ENCODE data around the gene FAM32A.
"Not testable (repeated sequence)": the region's sequence is repeated elsewhere in the genome, so short reads cannot be mapped to it uniquely, and the experiment has no call there.

The FAM32A gene

DNA sequence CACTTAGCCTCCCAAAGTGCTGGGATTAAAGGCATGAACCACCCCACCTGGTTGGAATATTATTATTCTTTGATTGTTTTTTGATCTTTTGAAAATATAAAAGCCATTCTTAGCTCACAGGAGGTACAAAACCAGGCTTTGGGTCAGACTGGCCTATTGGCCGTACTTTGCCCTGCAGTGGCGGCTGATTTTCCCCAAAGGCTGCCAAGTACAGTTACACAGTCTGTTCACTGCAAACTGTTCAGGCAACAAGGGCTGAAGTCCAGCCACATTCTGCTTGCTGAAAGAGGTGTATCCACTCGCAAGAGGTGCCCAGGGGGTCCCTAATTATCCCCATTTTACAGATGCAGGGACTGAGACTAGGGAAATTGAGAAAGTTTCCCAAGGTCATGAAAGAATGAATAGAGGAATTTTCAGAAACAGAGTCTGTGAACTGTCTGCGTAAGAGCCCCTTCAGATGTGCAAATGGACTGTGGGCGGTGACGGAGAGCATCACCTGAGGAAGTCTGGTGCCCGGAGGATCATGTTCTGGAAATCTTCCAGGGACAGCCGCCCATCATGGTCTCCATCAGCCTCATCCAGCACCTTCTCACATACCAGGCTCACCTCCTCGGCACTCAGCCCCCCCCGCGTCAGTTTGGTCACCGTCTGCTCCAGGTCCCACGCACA, 20.9 kb upstream of the FAM32A start:
- DNase-seq (ENCODE audit: low read depth): no peak

DNA sequence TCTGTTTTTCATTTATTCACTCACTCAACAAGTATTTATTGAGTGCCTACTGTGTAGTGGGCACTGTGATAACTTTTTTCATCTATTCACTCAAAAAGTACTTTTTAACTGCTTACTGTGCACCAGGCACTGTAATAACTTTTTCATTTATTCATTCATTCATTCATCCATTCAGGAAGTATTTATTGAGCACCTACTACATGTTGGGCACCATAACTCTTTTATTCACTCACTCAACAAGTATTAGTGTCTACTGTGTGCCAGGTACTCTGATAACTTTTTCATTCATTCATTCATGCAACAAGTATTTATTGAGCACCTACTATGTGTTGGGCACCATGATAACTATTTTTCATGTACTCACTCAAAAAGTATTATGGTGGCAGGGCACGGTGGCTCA, 18.8 kb upstream of the FAM32A start:
- no peak for DNase-seq (ENCODE audit: low read depth)

GRCh38 chr19:16167055-16167454, 18.2 kb upstream of the FAM32A start:
- no peak for DNase-seq (ENCODE audit: low read depth)

DNA sequence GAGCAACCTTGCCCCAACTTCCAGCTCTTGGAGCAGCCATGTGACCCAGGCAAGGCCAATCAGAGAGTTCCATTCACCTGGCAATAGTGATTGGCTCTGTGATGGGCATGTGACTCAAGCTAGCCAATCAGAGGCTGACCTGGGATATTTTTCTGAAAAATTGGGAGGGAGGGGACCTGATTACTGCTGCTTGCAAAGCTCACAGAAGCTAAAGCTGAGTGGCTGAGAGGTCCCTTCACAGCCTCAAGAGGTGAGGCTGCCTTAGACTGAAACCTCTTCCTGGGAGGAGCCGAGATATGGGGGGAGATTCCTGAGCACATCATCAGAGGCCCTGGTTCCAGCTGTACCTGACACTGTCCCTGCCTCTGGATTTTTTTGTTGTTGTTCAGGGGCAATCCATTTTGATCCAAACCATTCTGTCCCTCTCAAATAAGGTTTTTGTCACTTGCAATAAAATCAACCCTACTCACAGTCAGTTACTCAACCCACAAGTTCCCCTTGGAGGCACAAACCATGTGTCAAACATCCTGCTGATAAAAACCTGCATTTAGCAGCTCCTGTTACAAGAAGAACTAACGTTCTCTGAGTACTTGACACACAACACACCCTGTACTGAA, 16.6 kb upstream of the FAM32A start:
- DNase-seq (ENCODE audit: low read depth): no peak

DNA sequence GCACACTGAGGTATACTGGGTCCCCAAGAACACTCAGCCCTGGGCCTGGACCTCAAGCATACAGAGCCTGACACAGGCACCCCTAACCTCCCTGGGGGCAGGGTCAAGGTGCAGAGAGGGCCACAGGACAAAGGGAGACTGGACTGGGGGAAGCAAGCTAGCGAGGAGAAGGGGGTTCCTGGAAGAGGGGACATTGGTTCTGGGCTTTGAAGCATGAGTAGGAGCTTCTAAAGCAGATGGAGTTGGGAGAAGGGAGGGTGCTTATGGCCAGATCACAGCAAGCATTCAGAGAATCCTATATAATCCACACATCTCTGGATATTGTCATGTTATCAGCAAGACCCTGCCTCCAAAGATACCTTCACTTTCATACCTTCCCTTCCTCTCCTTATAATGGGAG, 15.1 kb upstream of the FAM32A start:
- no peak for DNase-seq (ENCODE audit: low read depth)

DNA sequence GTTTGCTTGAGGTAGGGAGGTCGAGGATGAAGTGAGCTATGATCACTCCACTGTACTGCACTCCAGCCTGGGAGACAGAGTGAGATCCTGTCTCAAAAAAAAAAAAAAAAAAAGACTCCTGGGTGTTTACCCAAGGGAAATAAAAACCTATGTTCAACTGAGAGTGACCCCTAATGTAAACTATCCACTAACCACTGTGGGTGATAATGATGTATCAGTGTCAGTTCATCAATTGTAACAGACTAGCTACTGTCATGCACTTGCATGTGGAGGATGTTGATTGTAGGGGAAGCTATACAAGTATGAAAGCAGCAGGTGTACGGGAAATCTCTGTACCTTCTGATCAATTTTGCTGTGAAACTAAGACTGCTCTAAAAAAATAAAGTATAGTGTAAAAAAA, 9.3 kb upstream of the FAM32A start:
- no peak for DNase-seq (ENCODE audit: low read depth)

DNA sequence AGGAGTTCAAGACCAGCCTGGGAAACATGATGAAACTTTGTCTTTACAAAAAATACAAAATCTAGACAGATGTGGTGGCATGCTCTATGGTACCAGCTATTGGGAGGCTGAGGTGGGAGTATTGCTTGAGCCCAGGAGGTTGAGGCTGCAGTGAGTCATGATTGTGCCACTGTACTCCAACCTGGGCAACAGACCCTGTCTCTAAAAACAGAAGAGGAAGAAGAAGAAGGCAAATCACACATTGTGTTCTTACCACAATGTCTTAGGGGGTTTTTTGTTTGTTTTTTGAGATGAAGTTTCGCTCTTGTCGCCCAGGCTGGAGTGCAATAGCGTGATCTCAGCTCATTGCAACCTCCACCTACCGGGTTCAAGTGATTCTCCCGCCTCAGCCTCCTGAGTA, 6.3 kb upstream of the FAM32A start:
- not testable (repeated sequence) for DNase-seq (ENCODE audit: low read depth)

- DNase-seq (ENCODE audit: low read depth): no peak
These were observed 4.6 kb upstream of the FAM32A start for GRCh38 chr19:16180611-16181010.

DNA sequence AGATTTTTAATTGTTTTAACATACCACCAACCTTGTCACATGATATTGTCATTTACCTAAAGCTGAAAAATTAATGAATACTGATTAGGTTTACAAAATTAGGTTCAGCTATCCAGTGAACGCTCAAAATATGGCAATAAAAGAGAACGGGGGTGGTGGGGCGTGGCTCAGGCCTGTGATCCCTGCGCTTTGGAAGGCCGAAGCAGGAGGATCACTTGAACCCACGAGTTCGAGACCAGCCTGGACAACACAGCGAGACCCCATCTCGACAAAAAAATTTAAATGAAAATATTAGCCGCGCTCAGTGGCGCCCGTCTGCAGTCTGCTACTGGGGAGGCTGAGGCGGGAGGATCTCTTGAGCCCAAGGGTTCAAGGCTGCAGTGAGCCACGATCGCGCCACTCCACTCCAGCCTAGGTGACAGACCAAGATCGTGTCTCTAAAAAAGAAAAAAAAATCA, 516 bp upstream of the FAM32A start:
- DNase-seq (ENCODE audit: low read depth): no peak

DNA sequence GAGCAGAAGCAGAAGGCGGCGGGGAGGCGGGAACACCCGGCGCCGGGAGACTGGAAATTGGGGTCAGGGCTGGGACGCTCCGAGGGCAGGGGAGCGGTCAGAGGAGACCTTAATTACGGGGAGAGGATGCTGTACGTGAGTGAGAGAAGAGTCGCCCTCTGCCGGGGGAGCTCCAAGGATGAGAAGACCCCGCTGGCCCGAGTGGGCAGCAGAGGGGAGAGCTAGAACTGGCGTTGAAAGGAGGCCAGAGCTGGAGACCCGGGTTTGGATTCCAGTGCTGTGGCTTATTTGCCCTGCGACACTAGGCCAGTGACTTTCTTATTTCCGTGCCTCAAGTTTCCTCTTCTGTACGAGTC, 536 bp downstream of the FAM32A start:
- DNase-seq (ENCODE audit: low read depth): peak; percentile 30

GRCh38 chr19:16188521-16188920, 3.3 kb downstream of the FAM32A start:
- DNase-seq (ENCODE audit: low read depth): no peak

- no peak for DNase-seq (ENCODE audit: low read depth)
These were observed 5.0 kb downstream of the FAM32A start for GRCh38 chr19:16190198-16190597.

- DNase-seq (ENCODE audit: low read depth): no peak
These were observed 5.5 kb downstream of the FAM32A start for GRCh38 chr19:16190736-16191135.

- DNase-seq (ENCODE audit: low read depth): no peak
These were observed 6.2 kb downstream of the FAM32A start for GRCh38 chr19:16191216-16191908.

GRCh38 chr19:16193466-16193865, 8.3 kb downstream of the FAM32A start:
- DNase-seq (ENCODE audit: low read depth): no peak

DNA sequence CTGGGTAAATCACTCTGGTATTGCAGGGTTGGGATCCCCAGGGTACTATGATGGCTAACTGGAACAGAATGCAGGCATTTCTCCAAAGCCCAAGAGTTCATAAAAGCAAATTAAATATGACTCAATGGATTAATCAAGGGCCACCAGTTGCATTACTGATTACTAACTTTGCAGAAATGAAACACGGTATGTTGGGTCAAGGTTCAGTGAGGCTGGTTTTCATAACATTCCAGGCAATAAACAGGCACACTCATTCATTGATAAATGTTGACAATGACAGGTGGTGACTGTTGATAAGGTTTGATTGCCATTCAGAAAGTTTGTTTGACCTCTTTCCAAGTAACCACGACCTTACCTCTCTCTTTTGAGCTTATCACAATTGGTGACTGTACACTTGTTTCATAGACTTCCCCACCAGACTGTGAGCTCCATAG, 12.0 kb downstream of the FAM32A start:
- DNase-seq (ENCODE audit: low read depth): no peak

DNA sequence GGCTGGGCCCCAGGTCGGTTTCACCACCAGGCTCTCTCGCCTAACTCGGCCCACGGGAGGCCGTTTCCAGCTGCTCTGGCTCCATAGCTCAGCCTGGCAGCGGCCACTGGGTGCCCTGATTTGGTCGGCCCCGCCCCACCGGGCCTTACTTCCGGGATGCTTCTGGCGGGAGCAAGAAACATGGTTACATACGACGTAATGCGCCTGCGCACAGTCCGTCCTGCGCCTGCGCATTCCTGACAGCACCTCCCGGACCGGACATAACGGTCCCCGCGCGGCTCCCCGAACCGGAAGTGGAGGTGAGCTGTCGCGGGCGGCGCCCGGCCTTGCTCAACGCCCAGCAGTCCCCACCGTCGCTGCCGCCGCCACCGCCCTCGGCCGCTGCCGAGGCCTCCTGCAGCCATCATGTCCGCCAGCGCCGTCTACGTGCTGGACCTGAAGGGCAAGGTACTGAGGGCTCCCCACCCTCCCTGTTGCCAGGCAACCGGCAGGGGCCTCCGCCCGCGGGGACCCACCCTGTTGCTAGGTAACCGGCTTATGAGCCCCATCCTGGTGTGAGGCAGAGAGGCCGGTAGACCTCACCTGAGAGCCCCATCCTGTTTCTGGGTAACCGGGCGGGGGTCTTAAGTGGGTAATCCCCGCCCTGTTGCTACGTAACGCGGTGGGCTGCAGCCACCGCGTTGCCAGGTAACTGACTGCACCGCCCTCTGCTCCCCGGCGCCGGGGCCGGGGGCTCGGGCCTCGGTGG, 12.6 kb downstream of the FAM32A start, which contains the start of gene AP1M1:
AP1M1 (plus strand) TSS at position 290 of the 748 bp plus-strand sequence; CDS start at position 406, 116 bp downstream.
- DNase-seq (ENCODE audit: low read depth): peak; percentile 98

GRCh38 chr19:16198370-16198651, 13.1 kb downstream of the FAM32A start:
- DNase-seq (ENCODE audit: low read depth): no peak

GRCh38 chr19:16199275-16199932, 14.2 kb downstream of the FAM32A start:
- no peak for DNase-seq (ENCODE audit: low read depth)

DNA sequence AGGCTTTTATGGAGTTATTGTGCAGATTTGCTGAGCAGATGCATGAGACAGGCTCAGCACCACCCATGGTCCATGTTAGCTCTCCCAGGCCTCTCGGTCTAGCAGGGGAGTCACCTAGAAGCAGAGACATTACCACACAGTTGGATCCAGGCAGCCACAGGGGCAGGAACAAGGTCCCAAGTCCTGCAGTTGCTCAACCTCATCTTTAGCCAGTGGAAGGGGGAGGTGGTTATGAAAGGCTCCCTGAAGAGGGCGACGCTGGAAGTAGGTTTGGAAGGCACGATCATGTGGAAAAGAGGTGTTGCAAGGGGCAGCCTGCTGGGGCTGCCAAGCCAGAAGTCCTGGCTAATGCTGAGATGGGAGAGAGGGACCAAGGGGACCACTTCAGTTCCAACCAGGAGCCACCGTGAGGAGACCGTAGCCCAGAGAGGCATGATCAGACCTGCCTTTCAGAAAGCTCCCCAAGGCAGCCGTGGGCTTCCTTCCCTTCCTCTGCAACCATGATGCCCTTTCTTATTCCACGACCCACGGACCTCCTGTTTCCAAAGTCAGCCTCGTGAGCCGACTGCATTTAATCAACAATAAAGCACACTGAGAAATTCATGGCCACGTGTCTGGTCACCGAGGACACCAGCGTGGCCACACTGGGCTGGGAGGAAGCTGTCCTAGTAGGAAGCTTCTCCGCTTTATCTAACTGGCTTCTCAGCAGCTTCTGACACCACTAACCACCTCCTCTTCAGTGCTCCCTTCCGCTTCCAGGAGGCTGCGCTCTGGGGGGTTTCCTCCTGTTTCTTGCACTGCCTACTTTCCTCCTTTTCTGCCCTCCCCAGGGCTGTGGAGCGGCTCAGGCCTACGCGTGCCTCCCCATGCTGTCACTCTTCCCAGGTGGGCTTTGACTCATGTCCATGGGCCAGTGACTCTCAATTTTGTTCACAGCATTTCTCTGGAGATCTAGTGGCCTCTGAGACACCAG, 15.1 kb downstream of the FAM32A start:
- no peak for DNase-seq (ENCODE audit: low read depth)

- no peak for DNase-seq (ENCODE audit: low read depth)
These were observed 15.8 kb downstream of the FAM32A start for GRCh38 chr19:16201011-16201391.
